Erythroblast (primary cell): Measurements from ENCODE around the gene RSPH6A.
"Not testable (repeated sequence)": the region's sequence is repeated elsewhere in the genome, so short reads cannot be mapped to it uniquely, and the experiment has no call there.

Experiments
- GATA1 ChIP-seq: IDR thresholded peaks from 2 replicates; pipeline ENCODE4 v1.6.1; 2011; ENCODE audit warnings: low read depth, mild to moderate bottlenecking, control low read depth, low read length, moderate library complexity
- POLR2A ChIP-seq: IDR thresholded peaks from 2 replicates; pipeline ENCODE4 v1.6.1; 2011; ENCODE audit warnings: mild to moderate bottlenecking, low read length

- not testable (repeated sequence) for TF ChIP-seq POLR2A, GATA1
These were observed 63.6 kb downstream of the RSPH6A start for GRCh38 chr19:45751483-45751882.
